HG02588 (cell line): Measurements from ENCODE around the gene ZNF446.

ENCODE experiments used
- ATAC-seq: cut with Tn5 transposase; IDR thresholded peaks from one replicate; pipeline ENCODE4 v1.9.1; 2021; ENCODE audit warnings: mild to moderate bottlenecking, moderate library complexity; ENCODE audit not compliant: unreplicated experiment

The ZNF446 gene

DNA sequence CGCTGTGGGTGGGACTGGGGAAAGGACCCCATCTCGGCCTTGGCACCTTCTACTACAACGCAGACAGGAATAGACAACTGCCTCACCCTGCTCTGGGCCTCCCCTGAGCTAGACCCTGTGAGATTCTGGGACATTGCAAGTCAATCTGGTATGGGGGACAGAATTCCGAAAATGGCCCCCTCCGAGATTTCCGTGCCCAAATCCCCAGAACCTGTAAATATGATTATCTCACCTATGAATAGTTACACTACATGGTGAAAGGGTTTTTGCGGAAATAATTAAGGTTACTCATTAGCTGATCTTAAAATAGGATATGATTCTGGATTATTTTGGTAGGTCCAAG is 44.1 kb downstream of the ZNF446 start:
- ATAC-seq, result no peak

DNA sequence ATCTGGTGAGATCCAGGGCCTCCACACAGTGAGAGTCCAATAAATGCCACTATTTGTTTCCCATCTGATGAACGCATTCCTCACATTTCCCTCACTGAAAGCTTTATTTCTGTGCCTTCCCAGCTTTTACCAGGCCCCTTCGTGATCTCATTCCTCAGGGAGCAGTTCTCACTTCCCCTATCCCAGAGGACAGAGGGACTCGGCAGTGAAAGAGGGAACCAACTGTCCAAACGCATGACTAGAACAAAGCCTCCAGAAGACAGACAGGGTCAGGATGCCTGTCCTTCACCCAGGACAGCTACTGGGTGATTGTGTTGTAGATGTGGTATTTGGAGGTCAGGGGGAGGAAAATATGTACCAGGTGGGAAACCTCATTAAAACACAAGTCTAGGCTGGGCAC is 45.5 kb downstream of the ZNF446 start:
- ATAC-seq, result no peak

DNA sequence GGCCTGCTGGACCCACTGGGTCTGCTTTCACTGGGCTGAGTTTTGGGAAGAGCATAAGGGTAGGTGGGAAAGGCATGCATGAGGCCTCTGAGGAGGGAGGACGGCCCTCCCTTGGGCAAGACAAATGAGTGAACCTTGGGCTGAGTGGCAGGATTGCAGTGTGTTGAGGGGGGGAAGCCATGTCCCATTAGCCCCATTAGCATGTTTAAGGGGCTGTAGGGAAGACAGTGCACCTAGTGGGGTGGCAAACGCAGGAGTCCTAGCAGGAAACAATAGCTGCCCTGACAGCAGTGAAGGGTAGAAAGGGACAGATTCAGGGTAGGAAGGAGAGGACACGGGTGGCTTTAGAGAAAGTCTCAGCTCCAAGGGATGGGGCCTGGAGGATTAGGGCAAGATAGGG is 46.6 kb downstream of the ZNF446 start:
- no peak for ATAC-seq

DNA sequence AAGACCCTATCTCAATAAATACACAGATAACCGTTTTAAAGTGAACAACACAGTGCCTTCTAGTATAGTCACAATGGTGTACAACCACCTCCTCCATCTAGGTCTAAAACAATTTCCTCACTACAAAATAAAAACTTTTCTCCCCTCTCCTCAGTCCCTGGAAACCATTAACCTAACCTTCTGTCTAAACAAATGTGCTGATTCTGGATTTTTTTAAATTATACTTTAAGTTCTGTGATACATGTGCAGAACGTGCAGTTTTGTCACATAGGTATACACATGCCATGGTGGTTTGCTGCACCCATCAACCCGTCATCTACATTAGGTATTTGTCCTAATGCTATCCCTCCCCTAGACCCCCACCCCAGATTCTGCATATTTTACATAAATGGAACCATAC is 53.3 kb downstream of the ZNF446 start:
- ATAC-seq, result no peak
